Naive B cell (primary cell): ENCODE data around the gene TRIM43B. TPM values are rescaled to one million over a fixed set of nuclear protein-coding genes. Genes with fewer than 3 reads are reported as not detected.

Experiments used
- polyA plus RNA-seq, 6 donors: library from polyadenylated mRNA; unstranded; fragments of 300-500 nt; fragmentation: Illumina TruSeq; gene quantifications; one replicate each; pipeline ENCODE4 v1.2.3, GENCODE V29; 2021; ENCODE audit warnings: low read depth in 6 of 6

TRIM43B gene
- polyA plus RNA-seq, 6 donors from 2014 or later, result not detected

Other genes with a start within 250 kb of the TRIM43B start
- gene PROM2, start 210.3 kb downstream of the TRIM43B start, polyA plus RNA-seq, result not detected
- not detected for gene KCNIP3, start 187.4 kb downstream of the TRIM43B start, polyA plus RNA-seq
- gene FAHD2A, start 82.0 kb downstream of the TRIM43B start, polyA plus RNA-seq, result 10 to 100 TPM in 4 of 6 donors, 1 to 10 TPM in 2; 6.7 to 29.3 (median 11.1) TPM
- not detected for gene TRIM43, start 107.2 kb upstream of the TRIM43B start, polyA plus RNA-seq